Measurements from ENCODE around the gene ACBD5.

DNA sequence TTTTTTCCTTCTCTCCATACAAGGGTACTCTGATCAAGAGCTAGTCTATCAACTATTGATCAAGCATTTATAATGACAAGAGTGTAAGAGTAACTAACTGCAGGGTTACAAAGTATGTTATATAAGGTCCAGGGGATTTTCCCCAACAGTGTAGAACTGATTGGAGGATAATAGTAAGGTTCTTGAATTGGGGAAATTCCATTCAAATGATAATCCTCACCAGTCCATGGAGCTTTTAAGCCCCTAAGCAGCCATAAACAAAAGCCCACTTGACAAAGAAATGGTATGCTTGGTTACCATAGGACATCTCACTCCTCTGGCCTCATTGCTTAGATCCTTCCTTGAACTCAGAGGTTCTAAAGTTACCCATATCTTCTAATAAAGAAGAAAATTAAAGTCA is 94.7 kb downstream of the ACBD5 start:
- TF ChIP-seq EZH2 (IDR thresholded peaks at IDR 0.05; ENCODE audit: insufficient read depth, low read length), result no peak
- TF ChIP-seq, protein P1, sequence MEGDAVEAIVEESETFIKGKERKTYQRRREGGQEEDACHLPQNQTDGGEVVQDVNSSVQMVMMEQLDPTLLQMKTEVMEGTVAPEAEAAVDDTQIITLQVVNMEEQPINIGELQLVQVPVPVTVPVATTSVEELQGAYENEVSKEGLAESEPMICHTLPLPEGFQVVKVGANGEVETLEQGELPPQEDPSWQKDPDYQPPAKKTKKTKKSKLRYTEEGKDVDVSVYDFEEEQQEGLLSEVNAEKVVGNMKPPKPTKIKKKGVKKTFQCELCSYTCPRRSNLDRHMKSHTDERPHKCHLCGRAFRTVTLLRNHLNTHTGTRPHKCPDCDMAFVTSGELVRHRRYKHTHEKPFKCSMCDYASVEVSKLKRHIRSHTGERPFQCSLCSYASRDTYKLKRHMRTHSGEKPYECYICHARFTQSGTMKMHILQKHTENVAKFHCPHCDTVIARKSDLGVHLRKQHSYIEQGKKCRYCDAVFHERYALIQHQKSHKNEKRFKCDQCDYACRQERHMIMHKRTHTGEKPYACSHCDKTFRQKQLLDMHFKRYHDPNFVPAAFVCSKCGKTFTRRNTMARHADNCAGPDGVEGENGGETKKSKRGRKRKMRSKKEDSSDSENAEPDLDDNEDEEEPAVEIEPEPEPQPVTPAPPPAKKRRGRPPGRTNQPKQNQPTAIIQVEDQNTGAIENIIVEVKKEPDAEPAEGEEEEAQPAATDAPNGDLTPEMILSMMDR (IDR thresholded peaks at IDR 0.05; ENCODE audit: insufficient read depth, low read depth, low read length), result no peak
